Esophagus squamous epithelium (tissue), 5 donors: ENCODE data around the gene KRT27. TPM values are rescaled to one million over a fixed set of nuclear protein-coding genes. Genes with fewer than 3 reads are reported as not detected.

ENCODE experiments used
- DNase-seq: peaks from one replicate; lab custom pipeline; 2025; lab: John Stamatoyannopoulos, UW
- H3K27ac ChIP-seq, 4 donors: fragments of 200-600 bp; sonication (generic); one replicate each; pipeline ENCODE4 v1.5.1; 2016 to 2019; ENCODE audit warnings: mild to moderate bottlenecking in 1 of 4
- H3K27me3 ChIP-seq, 4 donors: fragments of 200-600 bp; sonication (generic); 1 replicate in 3 of 4; 2 replicates in 1 of 4; pipeline versions ENCODE4 v1.5.1 to v1.6.0; 2017 to 2021; ENCODE audit warnings: antibody characterized with exemption in 1 of 4
- H3K36me3 ChIP-seq, 3 donors: fragments of 200-600 bp; sonication (generic); one replicate each; pipeline ENCODE4 v1.5.1; 2016 to 2019
- H3K4me1 ChIP-seq, 3 donors: fragments of 200-600 bp; sonication (generic); one replicate each; pipeline ENCODE4 v1.5.1; 2017 to 2019
- H3K4me3 ChIP-seq, 4 donors: fragments of 200-600 bp; sonication (generic); 1 replicate in 3 of 4; 2 replicates in 1 of 4; pipeline ENCODE4 v1.5.1; 2016 to 2019; ENCODE audit warnings: mild to moderate bottlenecking in 2 of 4, moderate library complexity in 1 of 4
- H3K9me3 ChIP-seq, 3 donors: fragments of 200-600 bp; sonication (generic); one replicate each; pipeline ENCODE4 v1.5.1; 2016 to 2019
- POLR2A ChIP-seq, 4 donors: fragments of 450-650 bp; IDR thresholded peaks; one replicate each; pipeline ENCODE4 v1.6.1; 2017; ENCODE audit warnings: antibody characterized with exemption in 4 of 4, mild to moderate bottlenecking in 4 of 4, moderate library complexity in 3 of 4
- WGBS, 2 donors: methylation state at CpG; one replicate each; pipeline ENCODE4 v1.1.5; 2018; 5-methylcytosine and 5-hydroxymethylcytosine counted together
- intact Hi-C: fragments of 100-400 bp; cut with DNase I; formaldehyde crosslinking; loops from one replicate; pipeline ENCODE4 v1.15.0; 2022
- total RNA-seq, 4 donors: library from RNA; depleted of rRNA; stranded (reverse); fragments of >200 nt; gene quantifications; one replicate each; pipeline ENCODE4 v1.1.0, GENCODE V29; 2016
- TF ChIP-seq, protein P1 (sequence below), 6 experiments: fragments of 450-650 bp in 4 of 6; fragments of 200-600 bp in 2 of 6; sonication (generic) in 2 of 6; IDR thresholded peaks; one replicate each; pipeline ENCODE4 v1.5.1; 2016 to 2019; ENCODE audit warnings: antibody characterized with exemption in 6 of 6, mild to moderate bottlenecking in 4 of 6, moderate library complexity in 4 of 6
- donor health status: DM: yes; HTN: yes; CAD: no.

KRT27 gene
- total RNA-seq, 4 donors from 2014 or later, result not detected

DNA sequence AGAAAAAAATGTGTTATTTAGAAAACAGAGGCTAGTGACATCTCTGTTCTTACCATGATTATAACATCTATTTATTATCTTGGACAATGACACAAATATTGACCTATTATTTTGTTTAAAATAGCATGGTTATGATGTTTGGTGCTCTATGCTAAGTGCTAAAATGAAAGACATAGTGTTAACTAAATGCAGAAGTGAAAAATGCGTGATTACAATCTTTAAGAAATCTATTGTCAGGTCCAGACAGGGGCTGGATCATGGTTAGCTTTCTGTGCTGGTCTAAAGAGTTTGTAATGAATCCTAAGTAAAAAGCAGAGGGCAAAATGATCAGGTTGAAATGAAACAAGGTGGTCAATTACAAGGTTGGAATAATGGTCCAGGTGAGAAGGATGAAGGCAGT lies 18.0 kb upstream of the KRT27 start:
- WGBS, 2 donors, result 76 to 86% methylated on average over 1 of the region's 1 CpG
- Histone ChIP-seq H3K4me1 (no peaks in the 10 kb centered on the region), H3K4me3 (no peak overlapping the region), H3K36me3 (no peaks in the 10 kb centered on the region), H3K9me3 (no peaks in the 10 kb centered on the region), H3K27me3 (peaks cover 0 to 78% (median 0%) of the 10 kb centered on the region in 4 donors), H3K27ac (no peak overlapping the region)
- intact Hi-C loops, result loop anchor here (10.0 kb wide), 1 partner anchor 864 kb away; no protein-coding TSS in a partner anchor
- no peak for DNase-seq
- TF ChIP-seq POLR2A (IDR thresholded peaks at IDR 0.05), result no peak
- TF ChIP-seq, protein P1, sequence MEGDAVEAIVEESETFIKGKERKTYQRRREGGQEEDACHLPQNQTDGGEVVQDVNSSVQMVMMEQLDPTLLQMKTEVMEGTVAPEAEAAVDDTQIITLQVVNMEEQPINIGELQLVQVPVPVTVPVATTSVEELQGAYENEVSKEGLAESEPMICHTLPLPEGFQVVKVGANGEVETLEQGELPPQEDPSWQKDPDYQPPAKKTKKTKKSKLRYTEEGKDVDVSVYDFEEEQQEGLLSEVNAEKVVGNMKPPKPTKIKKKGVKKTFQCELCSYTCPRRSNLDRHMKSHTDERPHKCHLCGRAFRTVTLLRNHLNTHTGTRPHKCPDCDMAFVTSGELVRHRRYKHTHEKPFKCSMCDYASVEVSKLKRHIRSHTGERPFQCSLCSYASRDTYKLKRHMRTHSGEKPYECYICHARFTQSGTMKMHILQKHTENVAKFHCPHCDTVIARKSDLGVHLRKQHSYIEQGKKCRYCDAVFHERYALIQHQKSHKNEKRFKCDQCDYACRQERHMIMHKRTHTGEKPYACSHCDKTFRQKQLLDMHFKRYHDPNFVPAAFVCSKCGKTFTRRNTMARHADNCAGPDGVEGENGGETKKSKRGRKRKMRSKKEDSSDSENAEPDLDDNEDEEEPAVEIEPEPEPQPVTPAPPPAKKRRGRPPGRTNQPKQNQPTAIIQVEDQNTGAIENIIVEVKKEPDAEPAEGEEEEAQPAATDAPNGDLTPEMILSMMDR (IDR thresholded peaks at IDR 0.05), result no peak

DNA sequence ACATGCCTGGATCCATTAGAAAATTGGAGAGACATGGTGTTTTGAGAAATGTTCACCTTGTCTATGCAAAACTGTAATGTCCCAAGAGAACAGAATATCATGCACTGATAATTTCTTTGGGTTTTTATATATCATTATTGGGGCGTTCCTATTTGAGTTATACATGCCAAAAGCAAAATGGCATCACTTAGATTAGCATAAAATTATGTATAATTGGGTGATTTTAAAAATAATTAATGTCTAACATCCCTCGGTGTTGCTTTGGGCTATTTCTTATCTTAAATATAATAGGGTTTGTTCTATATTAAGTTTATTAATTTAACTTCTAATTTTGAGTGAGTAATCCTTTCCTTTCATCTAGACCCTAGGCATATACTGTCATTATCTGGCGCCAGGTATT lies 17.5 kb upstream of the KRT27 start, which contains the start of gene KRT28:
Gene KRT28 (minus strand): TSS at position 101 of the 400 bp plus-strand sequence. CDS start 66 bp downstream, at position 35.
- no peak for DNase-seq
- TF ChIP-seq POLR2A (IDR thresholded peaks at IDR 0.05), result no peak
- TF ChIP-seq, protein P1 (IDR thresholded peaks at IDR 0.05), result no peak
- H3K36me3 ChIP-seq, result no peaks in the 10 kb centered on the region
- H3K27ac ChIP-seq, result no peak within 1 kb of the TSS
- no peak within 1 kb of the TSS for H3K4me3 ChIP-seq
- intact Hi-C loops, result loop anchor here (10.0 kb wide), 1 partner anchor 865 kb away; no protein-coding TSS in a partner anchor
- 75 to 82% methylated on average over 3 of the region's 3 CpGs for WGBS, 2 donors
- no peaks in the 10 kb centered on the region for H3K4me1 ChIP-seq
- H3K27me3 ChIP-seq, result peaks cover 0 to 76% (median 0%) of the 10 kb centered on the region in 4 donors
- no peaks in the 10 kb centered on the region for H3K9me3 ChIP-seq

DNA sequence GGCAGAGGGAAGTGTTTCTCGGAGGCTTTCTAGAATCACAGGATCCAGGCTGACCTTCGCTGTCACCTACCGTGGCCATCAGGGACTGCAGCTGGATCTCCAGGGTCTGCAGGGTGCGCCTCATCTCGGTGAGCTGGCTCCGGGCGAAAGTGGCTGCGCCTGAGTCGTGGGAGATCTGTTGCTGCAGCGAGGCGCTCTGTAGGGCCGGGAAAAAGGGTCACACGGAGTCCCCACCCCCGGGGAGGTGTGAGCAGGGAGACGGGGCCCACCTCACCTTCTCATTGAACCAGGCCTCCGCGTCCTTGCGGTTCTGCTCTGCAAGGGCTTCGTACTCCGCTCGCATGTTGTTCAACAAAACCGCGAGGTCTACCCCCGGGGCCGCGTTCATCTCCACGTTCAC lies 14.5 kb upstream of the KRT27 start:
- Histone ChIP-seq H3K4me3 (no peak overlapping the region), H3K9me3 (no peaks in the 10 kb centered on the region), H3K36me3 (no peaks in the 10 kb centered on the region), H3K27me3 (peaks cover 0 to 76% (median 0%) of the 10 kb centered on the region in 4 donors), H3K27ac (no peak overlapping the region), H3K4me1 (peaks cover 0 to 4% (median 0%) of the 10 kb centered on the region in 3 donors)
- DNase-seq, result no peak
- intact Hi-C loops, result no loop called here
- WGBS, 2 donors, result 79 to 81% methylated on average over 9 to 27 of the region's 27 CpGs
- TF ChIP-seq, protein P1 (IDR thresholded peaks at IDR 0.05), result no peak
- TF ChIP-seq POLR2A (IDR thresholded peaks at IDR 0.05), result no peak

DNA sequence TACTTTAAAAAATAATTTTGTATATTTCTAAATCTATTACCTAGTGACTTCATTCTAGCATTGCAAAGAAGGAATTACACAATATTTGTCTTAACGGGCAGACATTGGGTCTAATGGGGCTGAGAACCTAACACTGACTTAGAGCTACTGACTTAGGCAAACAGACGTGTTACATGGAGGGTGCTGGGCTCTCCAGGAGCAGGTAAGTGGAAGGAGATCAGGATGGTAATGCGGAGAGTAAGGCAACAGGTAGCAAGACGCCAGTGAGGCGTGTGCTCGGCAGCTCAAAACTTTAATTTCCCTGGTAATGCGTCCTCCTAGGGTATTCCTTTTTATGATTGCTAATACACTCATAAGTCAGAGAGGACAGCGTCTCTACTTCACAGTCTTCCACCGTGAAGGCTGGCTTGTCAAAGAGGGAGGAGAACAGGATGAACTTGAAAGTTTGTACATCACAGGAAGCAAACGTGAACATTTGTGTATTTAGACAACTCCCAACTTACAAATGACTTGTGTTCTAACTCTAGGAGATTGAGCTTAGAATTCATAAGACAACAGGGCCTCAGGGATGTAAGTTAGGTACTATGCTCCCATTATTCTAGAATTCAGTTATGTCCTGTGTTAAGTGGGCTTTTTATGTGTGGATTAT lies 12.8 kb upstream of the KRT27 start:
- DNase-seq, result no peak
- Histone ChIP-seq H3K27me3 (peaks cover 0 to 59% (median 0%) of the 10 kb centered on the region in 4 donors), H3K4me1 (peaks cover 0 to 10% (median 0%) of the 10 kb centered on the region in 3 donors), H3K36me3 (no peaks in the 10 kb centered on the region), H3K4me3 (no peak overlapping the region), H3K27ac (no peak overlapping the region), H3K9me3 (no peaks in the 10 kb centered on the region)
- intact Hi-C loops, result no loop called here
- WGBS, 2 donors, result 74 to 75% methylated on average over 10 of the region's 10 CpGs
- no peak for TF ChIP-seq POLR2A (IDR thresholded peaks at IDR 0.05)
- TF ChIP-seq, protein P1 (IDR thresholded peaks at IDR 0.05), result no peak

DNA sequence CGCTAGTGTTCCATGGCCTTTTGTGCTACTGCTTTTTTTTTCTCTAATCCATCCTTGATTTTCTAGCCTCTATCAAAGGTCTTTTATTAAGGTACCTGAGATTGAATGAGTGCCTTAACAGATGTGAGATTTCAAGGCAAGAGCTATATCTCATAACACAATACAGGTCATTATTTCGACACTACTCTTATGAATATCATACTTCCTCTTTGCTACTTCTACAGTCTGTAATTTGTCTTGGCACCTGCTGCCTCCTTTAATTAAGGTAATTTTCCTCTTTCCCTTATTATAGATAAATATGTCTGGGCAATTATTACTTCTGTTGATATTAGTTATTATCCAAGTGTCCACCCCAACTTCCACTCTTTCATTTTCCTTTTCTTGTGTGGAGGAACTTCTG lies 12.1 kb upstream of the KRT27 start:
- no peak for DNase-seq
- intact Hi-C loops, result no loop called here
- Histone ChIP-seq H3K36me3 (no peaks in the 10 kb centered on the region), H3K4me3 (no peak overlapping the region), H3K27ac (no peak overlapping the region), H3K9me3 (no peaks in the 10 kb centered on the region), H3K27me3 (peaks cover 0 to 52% (median 0%) of the 10 kb centered on the region in 4 donors), H3K4me1 (peaks cover 0 to 10% (median 0%) of the 10 kb centered on the region in 3 donors)
- no peak for TF ChIP-seq POLR2A (IDR thresholded peaks at IDR 0.05)
- TF ChIP-seq, protein P1 (IDR thresholded peaks at IDR 0.05), result no peak
- WGBS, 2 donors, result 82 to 83% methylated on average over 2 of the region's 2 CpGs
